GM19452 (cell line): ENCODE data around the gene NOL9.

ENCODE experiments used
- ATAC-seq: cut with Tn5 transposase; IDR thresholded peaks from one replicate; pipeline ENCODE4 v1.9.1; 2021; ENCODE audit not compliant: unreplicated experiment

NOL9 gene

DNA sequence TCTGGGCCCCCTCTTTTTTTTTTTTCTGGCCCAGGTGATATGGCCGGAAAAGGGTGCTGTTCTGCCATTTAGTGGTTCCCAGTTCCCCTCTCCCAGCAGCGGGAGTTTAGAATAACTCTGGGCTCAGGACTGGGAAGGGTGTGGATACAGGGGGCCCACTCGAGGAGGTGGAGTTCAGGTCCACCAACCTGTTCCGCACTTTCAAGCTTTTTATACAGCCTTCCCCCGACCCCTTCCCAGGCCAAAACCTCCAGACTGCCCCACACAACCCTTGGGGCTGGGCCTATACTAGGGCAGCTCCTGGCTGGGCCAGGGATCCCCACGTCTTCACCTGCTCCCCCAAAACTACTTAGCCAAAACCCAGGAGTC, 63.2 kb downstream of the NOL9 start:
- no peak for ATAC-seq

DNA sequence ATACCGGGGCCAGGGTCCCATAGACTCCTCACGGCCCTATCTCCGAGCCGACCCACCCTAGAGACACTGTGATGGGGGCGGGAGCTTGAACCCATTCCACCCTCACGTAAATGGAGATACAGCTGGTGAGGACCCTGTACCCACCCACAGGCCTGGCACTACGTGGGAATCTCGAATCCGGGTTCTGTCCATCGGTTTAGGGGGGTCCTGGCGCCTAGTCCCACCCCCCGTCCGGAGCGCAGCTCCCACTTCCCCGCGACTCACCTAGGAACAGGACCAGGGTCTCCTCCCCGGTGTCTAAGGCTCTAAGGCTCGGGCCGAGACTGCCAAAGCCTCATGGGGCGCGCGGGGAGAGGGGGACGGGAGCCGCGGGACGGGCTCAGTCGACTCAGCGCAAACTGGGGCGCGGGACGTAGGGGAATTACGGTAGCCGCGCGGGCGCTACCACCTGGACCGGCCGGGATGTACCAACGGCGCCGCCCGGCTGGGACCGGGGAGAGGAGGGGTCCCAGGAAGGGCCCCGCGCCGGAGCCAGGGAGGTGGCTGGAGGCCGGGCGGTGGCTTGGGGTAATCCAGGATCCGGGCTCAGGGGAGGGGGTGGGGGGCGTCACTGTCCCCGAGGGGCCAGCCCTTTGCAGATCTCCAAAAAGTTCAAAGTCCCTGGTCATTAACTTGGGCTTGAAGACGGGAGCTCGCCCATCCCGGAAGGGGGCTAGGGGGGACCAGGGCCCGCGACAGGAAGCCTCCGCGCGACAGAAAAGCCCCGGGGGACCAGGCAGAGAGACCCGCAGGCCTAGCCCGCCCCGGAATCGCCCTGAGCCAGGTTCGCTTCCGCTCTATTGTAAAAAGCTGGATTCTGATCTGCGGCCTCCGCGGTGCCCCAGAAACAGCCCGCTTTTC, 63.9 kb downstream of the NOL9 start:
- ATAC-seq: no peak

DNA sequence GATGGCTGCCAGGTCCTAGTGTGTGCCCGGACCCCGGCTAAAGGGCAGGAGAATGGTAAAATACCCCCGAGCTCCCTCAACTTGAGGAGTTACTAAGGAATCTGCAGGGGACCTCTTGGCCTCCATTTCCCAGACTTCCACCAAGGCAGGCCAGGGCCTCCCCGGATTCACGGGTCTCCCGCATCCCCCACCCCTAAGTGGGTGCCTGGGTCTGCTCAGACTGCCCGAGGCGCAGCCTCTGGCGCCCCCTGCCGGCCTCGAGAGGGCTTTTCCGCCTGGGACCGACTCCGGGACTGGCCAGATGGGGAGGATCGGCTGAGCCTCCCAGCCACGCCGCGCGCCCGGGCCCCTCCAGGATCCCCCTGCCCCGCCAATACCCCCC, 64.5 kb downstream of the NOL9 start:
- ATAC-seq: peak; percentile 62

DNA sequence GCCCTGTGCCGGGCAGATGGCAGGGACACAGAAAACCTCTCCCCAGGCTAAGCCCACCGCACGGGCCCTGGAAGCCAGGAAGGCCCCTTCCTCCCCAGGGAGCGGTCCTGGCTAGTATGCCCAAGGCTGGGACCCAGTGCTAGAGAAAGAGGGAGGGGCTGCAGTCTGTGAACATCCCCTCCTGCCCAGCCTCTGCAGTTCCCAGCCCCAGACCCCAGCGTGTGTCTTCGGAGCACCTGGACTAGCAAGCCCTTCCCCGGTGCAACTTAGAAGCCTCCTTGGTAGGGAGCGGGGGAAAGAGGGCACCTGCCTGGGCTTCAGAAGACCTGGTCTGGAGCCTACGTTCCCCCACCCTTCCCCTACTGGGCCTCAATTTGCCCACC, 64.9 kb downstream of the NOL9 start:
- no peak for ATAC-seq

DNA sequence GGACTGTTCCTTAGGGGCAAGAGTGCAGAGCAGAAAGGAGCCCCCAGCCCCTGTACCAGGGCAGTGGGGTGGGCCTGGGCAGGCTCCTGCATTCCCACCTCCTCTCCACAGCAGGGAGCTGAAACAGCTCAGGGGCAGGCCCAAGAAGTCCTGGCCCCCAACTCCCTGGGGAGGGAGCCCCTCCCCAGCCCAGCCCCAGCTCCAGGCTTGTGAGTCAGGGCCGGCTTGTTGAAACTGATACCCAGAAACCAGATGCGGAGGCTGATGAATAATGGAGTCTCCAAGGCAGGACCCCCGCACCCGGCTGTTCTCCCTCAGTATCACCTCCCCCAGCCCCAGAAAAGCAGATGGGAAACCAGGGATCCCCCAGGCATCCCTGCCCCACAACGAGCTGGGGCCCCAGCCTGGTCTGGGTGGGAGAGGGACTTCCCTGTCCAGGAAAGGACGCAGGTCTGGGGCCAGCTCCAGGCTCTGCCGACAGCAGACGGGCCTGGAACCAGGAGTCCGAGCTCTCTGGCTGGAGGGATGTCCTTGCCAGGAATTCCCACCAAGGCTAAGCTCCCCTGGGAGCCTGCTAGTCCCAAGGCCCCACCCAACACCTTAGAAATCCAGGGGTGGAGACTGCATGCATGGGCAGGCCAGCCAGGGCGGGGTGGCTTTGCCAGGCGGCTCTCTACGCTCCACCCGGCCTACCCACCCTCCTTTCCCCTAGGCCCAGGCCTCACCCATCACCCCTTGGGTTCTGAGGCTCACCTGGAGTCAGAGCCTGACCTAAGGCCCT, 65.5 kb downstream of the NOL9 start:
- no peak for ATAC-seq

DNA sequence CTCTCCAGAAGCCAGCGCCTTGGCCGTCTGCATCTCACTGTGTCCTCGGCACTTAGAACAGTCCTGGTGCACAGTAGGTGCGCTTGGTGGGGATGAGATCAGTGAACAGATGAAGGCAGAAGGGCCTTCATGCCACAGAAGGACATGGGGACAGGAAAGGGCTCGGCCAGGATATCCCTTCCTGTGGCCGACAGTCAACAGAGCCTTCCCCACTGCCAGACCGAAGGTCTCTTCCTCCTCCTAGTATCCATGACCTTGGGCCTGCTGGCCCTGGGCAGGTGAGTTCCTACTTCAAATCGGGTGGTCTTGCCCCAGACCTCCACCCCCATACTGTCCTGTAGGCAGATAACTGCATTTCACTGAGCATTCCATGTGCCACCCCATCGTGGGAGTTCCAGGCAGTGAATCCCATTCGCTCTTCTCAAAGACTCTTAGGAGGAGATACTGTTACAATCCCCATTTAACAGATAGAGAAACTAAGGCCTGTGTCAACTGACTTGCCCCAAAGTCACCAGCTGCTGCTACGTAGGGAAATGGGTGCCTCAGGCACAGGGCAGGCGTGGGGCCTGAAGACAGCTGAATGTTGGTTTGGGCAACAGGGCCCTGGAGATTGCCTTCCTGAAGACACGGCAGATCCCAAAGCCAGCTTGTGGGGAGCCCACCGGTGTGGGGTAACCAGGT, 66.4 kb downstream of the NOL9 start:
- ATAC-seq: no peak

DNA sequence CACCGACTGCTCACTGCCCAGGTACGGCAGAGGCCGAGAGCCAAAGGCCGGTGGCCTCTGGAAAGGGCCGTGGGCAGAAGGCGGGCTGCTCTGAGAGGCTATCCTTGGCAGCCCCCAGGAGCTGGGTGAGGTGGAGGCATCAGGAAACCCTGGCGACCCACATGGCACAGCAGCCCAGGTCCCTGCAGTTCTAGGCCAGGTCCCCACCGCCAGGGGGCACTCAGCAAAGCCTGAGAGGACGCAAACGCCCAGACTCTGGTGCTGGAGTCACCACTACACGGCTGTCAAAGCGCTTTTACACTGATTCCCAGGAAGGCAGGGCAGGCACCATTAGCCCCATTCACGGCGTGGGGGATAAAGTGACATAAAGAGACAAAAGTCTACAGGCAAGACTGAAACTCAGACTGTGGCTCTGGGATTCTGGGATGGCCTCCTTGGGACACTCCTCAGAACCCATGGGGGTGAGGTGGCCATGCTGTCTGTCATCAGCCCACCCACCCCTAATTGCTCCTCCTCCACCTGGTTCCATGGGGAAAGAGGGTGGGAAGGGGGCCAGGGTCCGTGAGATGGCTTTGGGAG, 67.8 kb downstream of the NOL9 start:
- ATAC-seq: no peak

DNA sequence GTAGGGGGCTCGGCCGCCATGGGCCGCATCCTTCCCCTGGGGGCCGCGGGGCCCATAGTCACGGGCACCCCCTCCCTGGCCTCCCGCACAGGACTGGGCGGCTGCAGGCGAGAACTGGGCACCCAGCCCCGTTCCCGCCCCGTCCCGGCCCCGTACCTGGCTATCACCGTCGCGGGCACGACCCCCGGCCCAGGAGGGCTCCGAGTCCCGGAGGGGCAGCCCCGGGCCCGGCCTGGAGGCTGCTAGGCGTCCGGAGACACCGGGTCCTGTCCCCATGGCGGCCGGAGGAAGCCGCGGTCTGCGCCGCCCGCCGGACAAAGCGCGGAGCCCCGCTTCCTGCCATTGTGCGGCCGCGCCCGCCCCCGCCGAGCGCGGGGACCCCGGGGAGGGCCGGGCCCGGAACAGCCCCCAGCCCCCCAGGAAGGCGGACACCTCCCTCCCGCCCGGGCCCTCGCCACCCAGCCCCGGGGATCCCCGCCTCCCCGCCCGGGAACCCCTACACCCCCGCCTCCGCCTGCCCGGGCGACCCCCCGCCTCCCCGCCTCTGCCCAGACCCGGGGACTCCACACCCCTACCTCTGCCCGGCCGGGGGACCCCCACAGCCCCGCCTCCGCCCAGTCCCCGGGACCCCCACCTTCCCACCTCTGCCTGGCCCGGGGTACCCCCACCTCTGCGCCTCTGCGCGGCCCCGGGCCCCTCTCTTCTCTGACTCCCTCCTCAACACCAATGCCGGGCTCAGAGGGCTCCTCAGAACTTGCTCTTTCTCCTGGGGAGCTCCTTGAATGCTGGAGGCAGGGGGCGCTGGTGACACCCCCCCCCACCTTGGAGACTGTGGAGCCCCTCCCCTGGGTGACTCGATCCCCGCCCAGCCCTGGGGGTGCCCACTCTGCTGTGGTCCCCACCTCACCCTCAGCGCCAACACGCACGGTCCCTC, 68.9 kb downstream of the NOL9 start:
- no peak for ATAC-seq

DNA sequence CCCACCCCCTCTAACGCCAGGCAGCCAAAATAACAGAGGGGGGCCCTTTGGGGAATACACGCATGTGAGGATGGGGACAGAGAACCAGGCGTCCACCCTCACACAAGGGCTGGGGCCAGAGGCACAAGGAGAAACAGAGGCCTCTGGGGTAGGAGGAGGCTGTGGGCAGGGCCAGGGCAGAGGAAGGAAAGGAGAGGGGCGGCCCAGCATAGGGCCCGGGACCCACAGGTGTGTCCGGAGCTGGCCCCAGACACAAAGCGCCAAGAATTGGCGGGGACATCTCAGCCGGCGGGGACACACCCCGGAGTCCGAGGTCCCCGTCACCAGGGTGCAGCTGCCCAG, 69.5 kb downstream of the NOL9 start:
- ATAC-seq: no peak

DNA sequence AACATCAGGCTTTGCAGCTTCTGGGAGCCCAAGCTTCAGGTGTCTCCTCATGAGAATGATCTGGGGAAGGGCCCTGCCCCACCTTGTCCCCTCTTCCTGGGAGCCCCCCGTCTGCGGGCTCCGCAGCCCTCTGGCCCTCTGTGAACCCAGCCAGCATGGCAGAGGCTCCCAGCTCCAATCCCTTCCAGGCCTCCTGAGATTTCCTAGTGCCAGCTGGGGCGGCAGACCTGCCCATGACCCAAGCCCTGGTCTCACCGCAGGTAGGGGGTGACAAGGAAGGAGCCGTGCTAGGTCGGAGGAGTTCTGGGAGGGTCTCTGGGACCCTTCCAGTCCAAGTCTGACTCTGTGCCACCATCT, 70.6 kb downstream of the NOL9 start:
- no peak for ATAC-seq

DNA sequence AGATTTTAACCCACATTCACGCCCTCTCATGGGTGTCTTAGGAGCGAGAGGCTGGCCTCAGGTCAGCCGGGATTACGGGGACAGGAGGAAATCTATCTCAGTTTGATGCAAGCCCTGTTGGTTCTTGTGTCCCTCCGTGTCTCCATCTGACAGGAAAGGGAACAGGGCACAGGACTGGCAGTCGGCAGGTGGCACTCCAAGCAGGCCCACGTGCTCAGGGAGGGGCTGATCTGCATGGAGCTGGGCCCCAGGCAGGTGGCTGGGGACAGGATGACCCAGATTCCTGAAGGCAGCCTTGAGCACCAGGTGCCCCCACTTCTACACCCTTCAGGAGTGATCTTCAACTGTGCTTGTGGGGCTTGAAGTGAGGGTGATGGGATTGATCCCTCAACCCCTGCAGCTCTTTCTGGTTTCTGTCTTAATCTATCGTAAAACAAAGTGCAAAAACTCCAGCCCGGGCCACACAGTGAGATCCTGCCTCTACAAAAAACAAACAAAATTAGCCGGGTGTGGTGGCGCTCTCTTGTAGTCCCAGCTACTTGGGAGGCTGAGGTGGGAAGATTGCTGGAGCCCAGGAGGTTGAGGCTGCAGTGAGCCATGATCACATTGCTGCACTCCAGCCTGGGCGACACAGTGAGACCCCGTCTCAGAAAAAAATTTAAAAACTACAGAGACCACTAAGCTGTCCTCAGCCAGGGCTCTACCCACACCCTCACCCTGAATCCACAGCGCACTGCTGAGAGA, 71.1 kb downstream of the NOL9 start:
- ATAC-seq: no peak

DNA sequence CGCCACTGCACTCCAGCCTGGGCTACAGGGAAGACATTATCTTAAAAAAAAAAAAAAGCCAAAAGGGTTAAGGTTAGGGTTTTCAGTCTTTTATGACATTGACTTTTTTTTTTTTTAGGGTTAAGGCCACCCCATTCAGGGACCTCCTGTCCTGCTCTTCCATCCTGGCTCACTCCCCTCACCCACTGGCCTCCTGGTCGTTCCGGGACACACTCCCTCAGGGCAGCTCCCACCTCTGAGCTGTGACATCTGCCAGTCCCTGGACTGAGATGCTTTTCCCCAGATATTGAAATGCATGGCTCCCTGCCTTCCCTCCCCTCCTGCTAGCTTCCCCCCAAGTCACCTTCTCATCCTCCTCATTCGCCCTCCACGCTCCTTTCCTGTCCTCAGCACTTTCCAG, 72.5 kb downstream of the NOL9 start:
- no peak for ATAC-seq

DNA sequence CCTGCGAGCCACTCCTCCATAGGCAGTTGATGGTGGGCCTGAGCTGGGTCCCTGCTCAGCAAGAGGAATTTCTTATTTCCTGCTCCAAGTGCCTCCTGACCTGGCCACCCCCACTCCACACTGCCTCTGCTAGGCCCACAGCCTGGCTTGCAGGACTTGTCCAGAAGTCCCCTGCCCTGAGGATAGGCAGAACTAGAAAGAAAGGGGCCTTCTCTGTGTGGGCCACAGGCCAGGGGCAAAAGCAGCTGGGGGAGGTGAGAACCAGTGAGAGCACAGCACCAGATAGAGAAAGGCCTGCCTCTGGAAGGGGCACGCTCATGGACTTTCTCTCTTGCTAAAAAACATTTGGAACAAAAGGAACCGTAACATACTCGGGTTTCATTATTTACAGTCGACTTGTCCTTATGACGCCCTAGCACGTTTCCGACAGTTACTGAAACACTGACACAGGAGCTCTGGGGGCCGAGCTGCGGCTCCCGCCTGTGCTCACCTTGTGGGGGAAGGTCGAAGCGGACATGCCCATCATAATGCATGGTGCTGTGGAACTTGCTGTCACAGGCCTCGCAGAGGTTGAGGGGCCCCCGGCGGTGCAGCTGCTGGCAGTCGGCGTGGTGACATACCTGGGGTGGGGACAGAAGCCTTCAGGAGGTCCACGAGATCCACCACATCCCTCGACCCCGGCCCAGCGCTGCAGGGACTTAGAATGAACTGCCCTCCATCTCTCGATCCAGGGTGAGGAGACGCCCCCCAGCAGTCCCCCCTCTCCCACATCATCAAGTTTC, 77.1 kb downstream of the NOL9 start:
- ATAC-seq: no peak

DNA sequence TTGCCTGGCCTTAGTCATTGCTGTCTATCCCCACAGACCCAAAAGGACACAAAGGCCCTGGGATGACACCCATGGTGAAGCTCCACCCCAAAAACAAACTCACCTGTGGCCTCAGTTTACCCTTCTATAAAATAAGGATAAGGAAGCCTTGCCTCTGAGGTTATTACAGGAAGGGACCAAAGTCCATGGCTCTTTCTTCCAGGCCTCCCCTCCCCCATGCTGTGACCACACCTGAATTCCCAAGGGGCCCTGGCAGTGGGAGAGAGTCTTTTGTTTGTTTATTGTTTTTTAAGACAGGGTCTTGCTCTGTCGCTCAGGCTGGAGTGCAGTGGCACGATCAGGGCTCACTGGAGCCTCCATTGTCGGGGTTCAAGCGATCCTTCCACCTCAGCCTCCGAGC, 77.8 kb downstream of the NOL9 start:
- ATAC-seq: no peak

DNA sequence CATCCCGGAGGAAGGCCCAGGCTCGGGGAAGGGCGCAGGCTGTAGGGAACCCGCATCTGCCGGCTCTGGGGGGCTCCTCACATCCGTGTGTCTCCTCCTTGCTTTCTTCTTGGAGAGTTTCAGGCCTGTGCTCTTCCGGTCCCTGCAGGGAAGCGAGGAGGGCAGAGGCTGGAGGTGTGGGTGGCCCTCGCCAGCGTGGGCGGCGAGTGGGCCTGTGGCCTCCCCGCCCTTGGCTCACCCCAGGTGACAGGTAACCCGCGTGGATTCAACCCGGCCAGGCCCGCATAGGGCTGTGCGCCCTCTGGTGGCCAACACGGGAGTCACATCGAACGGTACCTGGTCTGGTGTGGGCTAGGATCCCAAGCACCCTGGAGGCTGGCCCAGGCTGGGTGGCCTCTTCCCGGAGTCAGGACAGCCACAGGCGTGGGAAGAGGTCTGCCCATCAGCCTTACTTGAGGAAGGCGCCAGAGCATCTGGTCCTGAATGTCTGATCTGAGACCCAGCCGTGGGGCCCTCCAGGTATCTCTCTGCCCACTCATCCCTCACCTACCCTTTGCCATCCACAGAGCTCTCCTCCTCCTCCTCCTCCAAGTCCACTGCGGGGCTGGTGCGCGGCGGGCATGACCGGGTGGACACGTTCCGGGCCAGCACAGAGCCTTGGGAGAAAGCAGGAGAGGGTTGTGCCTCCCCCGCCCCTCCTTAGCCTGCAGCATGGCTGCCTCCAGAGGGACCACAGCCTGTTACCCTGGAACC, 78.8 kb downstream of the NOL9 start:
- no peak for ATAC-seq

DNA sequence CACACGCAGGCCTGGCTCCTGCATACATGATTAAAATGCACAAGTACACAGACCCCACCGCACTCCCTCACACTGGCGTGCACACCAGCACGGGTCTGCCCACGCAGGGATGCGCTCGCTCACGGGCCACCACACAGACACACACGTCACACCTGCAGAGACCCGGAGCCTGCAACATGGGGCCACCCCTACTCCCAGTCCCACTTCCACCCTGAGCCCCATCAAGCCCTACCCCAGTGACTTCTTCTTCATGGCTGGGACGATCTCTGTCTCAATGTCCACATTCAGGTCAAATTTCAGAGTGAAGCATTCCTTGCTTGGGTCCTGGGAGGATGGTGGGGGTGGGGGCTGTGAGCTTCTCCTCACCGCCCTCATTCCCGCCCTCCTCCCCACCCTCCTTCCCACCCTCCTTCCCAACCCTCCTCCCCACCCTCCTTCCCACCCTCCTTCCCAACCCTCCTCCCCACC, 79.5 kb downstream of the NOL9 start:
- no peak for ATAC-seq

DNA sequence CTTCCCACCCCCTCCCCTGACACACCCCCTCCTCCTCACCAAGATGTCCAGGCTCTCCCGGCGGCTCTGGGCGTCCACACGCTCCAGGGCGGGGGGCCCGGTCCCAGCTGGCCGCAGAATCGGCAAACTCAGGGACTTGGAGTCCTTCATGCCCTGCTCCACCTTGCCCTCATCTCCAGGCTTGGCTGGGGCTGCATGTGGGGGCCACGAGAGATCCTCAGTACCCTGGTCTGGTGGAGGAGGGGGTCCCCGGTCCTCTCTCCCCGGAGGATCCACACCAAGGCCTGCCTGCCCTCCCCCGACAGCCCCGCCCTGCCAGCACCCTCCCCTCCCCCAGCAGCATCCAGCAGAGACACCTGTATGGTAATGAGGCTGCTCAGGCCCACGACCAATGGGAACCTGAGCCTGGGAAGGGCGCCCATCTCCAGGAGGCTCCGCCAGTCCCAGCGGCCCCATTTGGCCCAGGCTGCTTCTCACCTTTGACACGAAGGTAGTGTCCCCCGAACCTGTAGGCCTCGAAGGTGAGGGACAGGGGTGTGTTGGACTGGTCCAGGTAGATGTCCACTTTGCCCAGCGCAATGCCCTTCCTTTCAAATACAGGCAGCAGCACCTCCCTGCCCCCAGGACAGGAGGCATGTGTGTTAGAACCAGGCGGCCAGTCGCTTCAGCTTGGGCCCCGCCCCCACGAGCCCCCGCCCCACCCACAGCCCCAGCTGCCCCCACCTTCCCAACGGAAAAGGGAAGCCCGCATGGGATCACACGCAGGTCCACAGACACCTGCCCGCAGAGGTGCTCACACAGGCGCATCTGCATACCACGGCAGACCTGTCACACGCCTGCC, 80.1 kb downstream of the NOL9 start:
- no peak for ATAC-seq
